OCI-LY1 (cell line): Measurements from ENCODE around the gene CD33.

ENCODE experiments used
- H2AFZ ChIP-seq: fragments of 200-600 bp; sonication (generic), shearing (Covaris generic); 2 replicates; pipeline ENCODE4 v1.6.0; 2014; ENCODE audit warnings: antibody characterized with exemption, mild to moderate bottlenecking, low read length
- H3F3A ChIP-seq: fragments of 200-600 bp; sonication (generic), shearing (Covaris generic); 2 replicates; pipeline ENCODE4 v1.6.0; 2014; ENCODE audit warnings: mild to moderate bottlenecking, antibody characterized with exemption, low read length, moderate library complexity; ENCODE audit not compliant: insufficient read depth
- H3K27ac ChIP-seq: fragments of 200-600 bp; sonication (generic); 2 replicates; pipeline ENCODE4 v1.5.1; 2014; ENCODE audit warnings: low read length, mixed run types, mild to moderate bottlenecking, low read depth; ENCODE audit not compliant: poor library complexity, severe bottlenecking
- H3K27me3 ChIP-seq: fragments of 200-600 bp; sonication (generic); 2 replicates; pipeline ENCODE4 v1.6.0; 2014; ENCODE audit warnings: antibody characterized with exemption, mild to moderate bottlenecking, low read length, moderate library complexity; ENCODE audit not compliant: insufficient read depth
- H3K36me3 ChIP-seq: fragments of 200-600 bp; sonication (generic); 2 replicates; pipeline ENCODE4 v1.6.1; 2014; ENCODE audit warnings: mild to moderate bottlenecking, antibody characterized with exemption, low read length, moderate library complexity, mixed read lengths; ENCODE audit not compliant: insufficient read depth
- H3K4me1 ChIP-seq: fragments of 200-600 bp; sonication (generic); 2 replicates; pipeline ENCODE4 v1.5.1; 2014; ENCODE audit warnings: mild to moderate bottlenecking, low read length, moderate library complexity; ENCODE audit not compliant: insufficient read depth, severe bottlenecking
- H3K4me2 ChIP-seq: fragments of 200-600 bp; sonication (generic), shearing (Covaris generic); 2 replicates; pipeline ENCODE4 v1.6.1; 2014; ENCODE audit warnings: low read length
- H3K4me3 ChIP-seq: fragments of 200-600 bp; sonication (generic); 2 replicates; pipeline ENCODE4 v1.5.1; 2014; ENCODE audit warnings: low read length, low read depth, mild to moderate bottlenecking, mixed read lengths; ENCODE audit not compliant: poor library complexity, severe bottlenecking
- H3K79me2 ChIP-seq: fragments of 200-600 bp; shearing (Covaris generic); 2 replicates; pipeline ENCODE4 v1.6.1; 2016; ENCODE audit warnings: mixed run types, low read length, mixed read lengths; ENCODE audit not compliant: insufficient read depth
- H3K9ac ChIP-seq: fragments of 200-600 bp; sonication (generic), shearing (Covaris generic); 2 replicates; pipeline ENCODE4 v1.6.1; 2014; ENCODE audit warnings: mild to moderate bottlenecking, low read length, mixed read lengths
- H3K9me2 ChIP-seq: fragments of 200-600 bp; sonication (generic), shearing (Covaris generic); 2 replicates; pipeline ENCODE4 v1.6.1; 2014; ENCODE audit warnings: low read depth, mild to moderate bottlenecking, low read length, mixed read lengths
- H3K9me3 ChIP-seq: fragments of 200-600 bp; shearing (Covaris generic); 2 replicates; pipeline ENCODE4 v1.6.1; 2014; ENCODE audit warnings: low read length, mixed read lengths
- H4K20me1 ChIP-seq: fragments of 200-600 bp; sonication (generic), shearing (Covaris generic); 2 replicates; pipeline ENCODE4 v1.6.0; 2016; ENCODE audit warnings: mild to moderate bottlenecking, low read length; ENCODE audit not compliant: insufficient read depth
- EZH2 ChIP-seq: fragments of 200-600 bp; sonication (generic), shearing (Covaris generic); IDR thresholded peaks from 2 replicates; pipeline ENCODE4 v1.8.0; 2017; ENCODE audit warnings: borderline replicate concordance, mixed run types, mild to moderate bottlenecking, antibody characterized with exemption, low read length, moderate library complexity, mixed read lengths
- TF ChIP-seq, protein P1 (sequence below): fragments of 200-600 bp; sonication (generic), shearing (Covaris generic); IDR thresholded peaks from 2 replicates; pipeline ENCODE4 v1.5.1; 2017; ENCODE audit warnings: mild to moderate bottlenecking, antibody characterized with exemption, low read length, moderate library complexity, mixed read lengths

The CD33 gene

DNA sequence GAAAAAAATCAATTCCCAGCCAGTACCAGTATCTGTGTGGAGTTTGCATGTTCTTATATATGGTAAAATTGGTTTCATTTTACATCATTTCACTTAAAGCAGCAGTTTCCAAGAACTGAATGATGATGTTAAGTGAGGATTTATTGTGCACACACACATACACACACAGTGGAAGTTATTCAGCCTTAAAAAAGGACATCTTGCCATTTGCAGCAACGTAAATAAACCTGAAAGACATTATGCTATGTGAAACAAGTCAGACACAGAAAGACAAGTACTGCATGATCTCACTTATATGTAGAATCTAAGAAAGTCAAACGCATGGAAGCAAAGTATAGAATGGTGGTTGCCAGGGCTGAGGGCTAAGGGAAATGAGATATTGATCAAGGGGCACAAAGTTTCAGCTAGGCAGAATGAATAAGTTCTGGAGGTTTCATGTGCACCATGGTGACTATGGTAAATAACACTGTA lies 31.3 kb downstream of the CD33 start:
- Histone ChIP-seq H3K4me2 (no peak overlapping the region), H3K9ac (no peak overlapping the region), H3K9me3 (no peaks in the 10 kb centered on the region), H3K4me1 (no peaks in the 10 kb centered on the region), H3K36me3 (no peaks in the 10 kb centered on the region), H3F3A (no peaks in the 10 kb centered on the region), H3K27ac (no peak overlapping the region), H2AFZ (no peak overlapping the region), H3K79me2 (no peaks in the 10 kb centered on the region), H4K20me1 (no peaks in the 10 kb centered on the region), H3K9me2 (no peaks in the 10 kb centered on the region), H3K27me3 (no peaks in the 10 kb centered on the region; the same call in 1 of the 2 replicates), H3K4me3 (no peak overlapping the region)
- no peak for TF ChIP-seq EZH2
- TF ChIP-seq, protein P1, sequence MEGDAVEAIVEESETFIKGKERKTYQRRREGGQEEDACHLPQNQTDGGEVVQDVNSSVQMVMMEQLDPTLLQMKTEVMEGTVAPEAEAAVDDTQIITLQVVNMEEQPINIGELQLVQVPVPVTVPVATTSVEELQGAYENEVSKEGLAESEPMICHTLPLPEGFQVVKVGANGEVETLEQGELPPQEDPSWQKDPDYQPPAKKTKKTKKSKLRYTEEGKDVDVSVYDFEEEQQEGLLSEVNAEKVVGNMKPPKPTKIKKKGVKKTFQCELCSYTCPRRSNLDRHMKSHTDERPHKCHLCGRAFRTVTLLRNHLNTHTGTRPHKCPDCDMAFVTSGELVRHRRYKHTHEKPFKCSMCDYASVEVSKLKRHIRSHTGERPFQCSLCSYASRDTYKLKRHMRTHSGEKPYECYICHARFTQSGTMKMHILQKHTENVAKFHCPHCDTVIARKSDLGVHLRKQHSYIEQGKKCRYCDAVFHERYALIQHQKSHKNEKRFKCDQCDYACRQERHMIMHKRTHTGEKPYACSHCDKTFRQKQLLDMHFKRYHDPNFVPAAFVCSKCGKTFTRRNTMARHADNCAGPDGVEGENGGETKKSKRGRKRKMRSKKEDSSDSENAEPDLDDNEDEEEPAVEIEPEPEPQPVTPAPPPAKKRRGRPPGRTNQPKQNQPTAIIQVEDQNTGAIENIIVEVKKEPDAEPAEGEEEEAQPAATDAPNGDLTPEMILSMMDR = no peak

DNA sequence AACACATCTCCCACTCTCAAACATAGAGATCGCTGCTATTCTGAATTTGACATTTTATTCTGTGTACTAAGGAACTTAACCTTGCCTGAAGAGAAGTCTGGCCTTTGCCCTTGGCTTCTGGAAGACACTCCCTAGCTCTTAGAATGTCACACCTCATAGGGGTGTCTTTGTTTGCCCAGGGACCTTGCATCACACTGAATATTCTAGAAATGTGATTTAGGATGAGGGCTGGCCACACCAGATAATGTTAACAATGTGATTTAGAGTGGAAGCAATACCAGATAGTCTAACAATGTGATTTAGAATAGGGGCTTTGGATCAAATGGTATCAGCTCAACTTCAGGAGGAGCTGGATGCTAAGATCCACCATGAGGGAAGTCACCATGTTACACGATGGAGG lies 32.6 kb downstream of the CD33 start:
- Histone ChIP-seq H3K4me1 (no peaks in the 10 kb centered on the region), H3K36me3 (no peaks in the 10 kb centered on the region; the same call in 1 of the 2 replicates), H3K4me2 (no peak overlapping the region), H3K27ac (no peak overlapping the region), H3K9ac (no peak overlapping the region), H3K79me2 (no peaks in the 10 kb centered on the region), H3K4me3 (no peak overlapping the region), H4K20me1 (no peaks in the 10 kb centered on the region), H2AFZ (no peak overlapping the region), H3K9me3 (no peaks in the 10 kb centered on the region), H3K9me2 (no peaks in the 10 kb centered on the region), H3F3A (no peaks in the 10 kb centered on the region), H3K27me3 (peaks cover 5% of the 10 kb centered on the region; the same call in 1 of the 2 replicates)
- TF ChIP-seq, protein P1 = no peak
- no peak for TF ChIP-seq EZH2

DNA sequence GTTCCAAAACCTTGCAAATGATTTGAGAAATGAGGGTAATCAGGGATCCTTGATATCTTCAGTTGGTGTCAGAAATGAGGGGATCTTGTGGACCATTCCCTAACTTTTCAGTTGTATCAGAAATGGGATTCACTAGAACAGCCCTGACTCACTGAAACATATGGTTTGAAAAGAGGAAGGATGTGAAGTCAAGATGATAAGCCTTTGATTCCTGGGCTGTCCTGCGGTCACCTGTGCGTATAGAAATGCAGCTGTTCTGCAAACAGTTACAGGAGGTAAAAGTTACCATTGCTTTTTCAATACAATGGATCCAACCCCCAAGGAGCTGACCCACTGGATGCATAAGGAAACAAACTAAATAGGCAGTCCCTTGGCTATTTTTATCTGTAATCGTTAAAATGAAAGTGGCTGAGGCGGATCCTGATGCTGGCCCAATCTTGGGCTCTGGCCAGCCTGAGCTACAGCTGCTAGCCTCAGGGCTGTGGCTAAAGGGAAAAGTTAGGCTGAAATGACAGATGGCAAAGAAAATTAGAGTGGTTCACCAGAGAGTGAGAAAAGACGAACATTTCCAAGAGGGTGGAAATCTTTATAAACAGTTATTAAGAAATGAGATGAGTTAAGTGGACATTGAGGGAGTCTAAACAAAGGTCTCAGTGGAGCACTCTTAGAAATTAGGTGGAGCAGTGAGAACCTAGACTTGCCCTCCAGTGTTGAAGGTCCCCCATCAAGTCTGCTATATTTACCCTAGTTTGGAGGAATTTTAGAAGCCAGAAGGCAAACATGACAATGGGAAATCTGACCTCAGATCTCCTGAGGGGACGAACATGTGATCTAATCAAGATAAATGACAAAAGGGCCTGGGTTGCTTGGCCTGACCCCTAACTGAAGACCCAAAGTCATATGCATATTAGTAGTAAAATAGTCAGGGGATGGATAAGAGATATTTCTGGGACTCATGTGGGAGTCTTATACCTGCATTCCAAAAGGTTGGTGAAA lies 33.6 kb downstream of the CD33 start:
- H4K20me1 ChIP-seq = no peaks in the 10 kb centered on the region
- TF ChIP-seq, protein P1 = no peak
- TF ChIP-seq EZH2 = no peak

More for the DNA sequence above, 33.6 kb downstream of the CD33 start:
- Histone ChIP-seq H3K9me3 (no peaks in the 10 kb centered on the region), H3K4me2 (no peak overlapping the region), H3K27ac (no peak overlapping the region), H3K4me1 (no peaks in the 10 kb centered on the region), H3K27me3 (peaks cover 5% of the 10 kb centered on the region; the same call in 1 of the 2 replicates), H3F3A (no peaks in the 10 kb centered on the region), H3K36me3 (no peaks in the 10 kb centered on the region; the same call in 1 of the 2 replicates), H3K79me2 (no peaks in the 10 kb centered on the region), H3K9ac (no peak overlapping the region), H3K4me3 (no peak overlapping the region), H3K9me2 (no peaks in the 10 kb centered on the region), H2AFZ (no peak overlapping the region)
